ENCODE measurements around the gene TMEM244.
"Not testable (repeated sequence)": the region's sequence is repeated elsewhere in the genome, so short reads cannot be mapped to it uniquely, and the experiment has no call there.

The TMEM244 gene

GRCh38 chr6:129860908-129861665 lies at the start of gene TMEM244:
TMEM244 (minus strand) TSS chr6:129861315; CDS start chr6:129861188, 127 bp downstream.
- no peak for DNase-seq

DNA sequence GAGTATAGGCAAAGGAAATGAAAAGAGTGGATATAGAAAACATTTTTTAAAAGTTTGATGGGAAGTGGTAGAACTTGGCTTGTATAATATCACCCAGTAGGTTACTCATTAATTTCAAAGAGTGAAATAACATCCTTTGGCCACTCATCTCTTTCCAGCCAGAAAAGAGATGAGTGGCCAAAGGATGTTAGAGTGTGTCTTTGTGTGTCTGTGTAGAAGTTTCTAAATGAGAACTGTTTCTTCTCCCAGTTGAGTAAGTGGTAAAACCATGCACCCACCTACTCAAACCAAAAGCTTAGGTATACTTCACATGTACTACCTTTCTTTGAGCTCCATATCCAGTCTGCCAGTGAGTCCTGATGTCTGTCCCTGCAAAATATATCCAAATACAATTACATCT lies 47.7 kb upstream of the TMEM244 start:
- DNase-seq, result no peak

DNA sequence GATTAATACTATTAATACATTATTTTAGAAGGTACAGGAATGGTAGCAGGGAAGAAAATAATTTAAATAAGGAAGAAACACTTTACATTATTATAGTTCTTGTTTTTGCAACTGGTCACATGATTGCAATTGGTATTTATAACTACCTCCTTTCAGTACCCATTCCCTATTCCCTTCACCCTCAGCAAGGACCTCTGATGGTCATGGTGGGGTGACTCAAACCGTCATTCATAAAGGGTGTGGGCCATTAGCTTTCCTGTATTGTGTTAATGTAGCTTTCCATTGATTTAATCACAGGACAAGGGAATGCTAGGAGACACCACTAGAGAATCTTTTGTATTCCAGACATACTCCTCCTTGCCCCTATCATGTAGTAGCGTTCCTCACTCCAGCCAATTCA lies 47.2 kb upstream of the TMEM244 start:
- DNase-seq, result no peak

DNA sequence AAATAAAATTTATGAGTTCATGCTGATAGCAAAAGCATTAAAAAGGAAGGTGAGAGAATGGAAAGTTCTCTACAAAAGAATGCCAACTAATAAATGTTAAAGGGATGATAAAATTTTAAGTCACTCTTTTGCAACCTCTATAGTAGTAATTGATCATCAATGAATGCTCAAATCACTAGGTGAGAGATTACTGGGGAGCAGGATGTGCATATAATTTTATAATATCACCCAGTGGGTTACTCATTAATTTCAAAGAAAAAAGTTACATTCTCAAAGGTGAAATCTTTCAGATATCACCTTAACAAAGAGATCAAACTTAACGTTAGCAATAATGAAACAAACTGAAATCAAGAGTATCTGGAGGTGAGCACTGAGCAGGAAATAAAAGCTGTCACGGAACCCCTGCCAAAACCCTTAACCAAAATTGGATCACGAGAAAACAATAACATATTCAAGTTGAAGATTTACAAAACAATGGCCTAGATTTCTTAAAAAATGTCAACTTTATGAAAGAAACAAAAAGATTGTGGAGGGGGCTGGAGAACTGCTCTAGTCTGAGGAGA lies 45.5 kb upstream of the TMEM244 start:
- no peak for DNase-seq

- no peak for DNase-seq
Measured at GRCh38 chr6:129903082-129903481, 42.0 kb upstream of the TMEM244 start.

- no peak for DNase-seq
Measured at GRCh38 chr6:129902681-129903080, 41.6 kb upstream of the TMEM244 start.

- no peak for DNase-seq
Measured at GRCh38 chr6:129901910-129902309, 40.8 kb upstream of the TMEM244 start.

DNA sequence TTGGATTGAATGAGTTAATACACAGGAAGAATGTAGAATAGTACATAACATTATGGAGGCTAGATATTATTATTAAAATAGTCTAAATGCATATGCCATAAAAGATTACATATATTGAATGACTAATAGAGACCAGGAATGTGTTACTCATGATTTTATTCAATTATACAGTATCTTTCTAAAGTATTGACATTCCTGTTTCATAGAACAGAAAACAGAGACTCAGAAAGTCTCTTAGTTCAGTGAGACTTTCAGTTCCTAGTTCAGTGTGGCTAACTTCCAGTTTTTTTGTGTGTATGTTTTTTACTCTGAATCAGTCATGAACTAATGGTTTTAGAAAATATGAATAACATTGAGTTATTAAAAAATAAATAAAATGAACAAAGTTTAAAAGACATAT lies 34.6 kb upstream of the TMEM244 start:
- no peak for DNase-seq

- no peak for DNase-seq
Measured at GRCh38 chr6:129894921-129895320, 33.8 kb upstream of the TMEM244 start.

- no peak for DNase-seq
Measured at GRCh38 chr6:129893640-129894039, 32.5 kb upstream of the TMEM244 start.

DNA sequence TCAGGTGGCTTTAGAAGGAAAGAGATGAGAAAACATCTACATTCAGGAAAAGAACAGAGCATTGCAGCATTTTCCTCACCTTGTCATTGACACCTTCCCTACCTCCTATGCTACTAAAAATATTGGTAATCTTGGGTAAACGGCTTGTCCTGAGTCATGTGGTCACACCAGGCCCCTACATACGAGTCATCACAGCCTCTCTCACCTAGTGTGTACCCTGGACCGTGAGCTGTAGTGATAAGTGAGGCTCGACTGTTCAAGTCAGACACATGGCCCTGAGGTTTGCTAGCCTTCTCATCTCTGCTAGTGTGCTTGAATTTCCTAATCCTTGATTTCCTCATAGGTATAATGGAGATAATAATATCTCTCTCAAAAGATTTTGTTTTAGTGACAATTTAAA lies 29.6 kb upstream of the TMEM244 start:
- no peak for DNase-seq

GRCh38 chr6:129890164-129890563 lies 29.0 kb upstream of the TMEM244 start:
- DNase-seq, result no peak

DNA sequence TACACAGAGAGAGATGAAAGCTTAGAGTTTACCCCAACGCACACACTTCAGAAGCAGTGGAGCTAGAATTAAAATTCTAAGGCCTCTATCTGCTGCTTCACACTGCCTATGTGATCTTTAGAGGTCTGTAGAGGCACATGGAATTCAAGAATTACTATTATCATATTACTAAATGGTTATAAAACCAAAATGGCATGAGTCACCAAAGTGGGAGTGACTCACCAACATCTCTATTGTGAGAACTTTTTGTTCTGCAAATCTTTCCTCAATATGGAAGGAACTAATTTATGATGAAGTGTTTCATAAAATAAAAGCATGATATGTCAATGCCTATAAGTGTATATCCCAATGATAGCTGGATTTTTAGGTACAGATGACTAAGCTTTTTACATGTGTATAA lies 28.5 kb upstream of the TMEM244 start:
- DNase-seq, result no peak

DNA sequence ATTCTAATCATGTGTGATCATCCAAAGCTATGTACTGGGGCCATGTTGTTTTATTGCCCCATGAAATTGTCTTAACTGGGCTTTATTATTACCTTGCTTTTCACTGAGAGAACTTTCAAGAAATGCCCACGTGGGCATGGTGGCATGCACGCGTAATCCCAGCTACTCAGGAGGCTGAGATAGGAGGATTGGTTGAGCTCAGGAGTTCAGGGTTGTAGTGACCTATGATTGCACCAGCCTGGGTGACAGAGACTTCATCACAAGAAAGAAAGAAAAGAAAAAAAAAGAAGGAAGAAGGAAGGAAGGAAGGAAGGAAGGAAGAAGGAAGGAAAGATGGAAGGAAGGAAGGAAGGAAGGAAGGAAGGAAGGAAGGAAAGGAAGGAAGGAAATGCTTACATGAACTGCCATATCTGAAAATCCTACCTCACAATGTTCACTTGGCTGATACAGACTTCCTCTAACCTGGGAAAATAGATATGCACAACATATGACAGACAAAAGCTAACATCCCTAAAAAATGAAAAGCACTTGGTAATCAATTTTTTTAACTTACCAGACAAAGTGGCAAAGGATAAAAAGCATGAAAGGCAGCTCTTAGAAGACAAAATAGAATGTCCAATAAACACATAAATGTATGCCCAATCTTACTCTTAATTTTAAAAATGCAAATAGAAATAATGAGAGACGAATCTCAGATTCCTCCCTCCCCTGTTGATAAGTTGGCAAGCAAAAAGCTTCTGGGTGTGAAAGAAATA lies 25.5 kb upstream of the TMEM244 start:
- DNase-seq, result no peak

DNA sequence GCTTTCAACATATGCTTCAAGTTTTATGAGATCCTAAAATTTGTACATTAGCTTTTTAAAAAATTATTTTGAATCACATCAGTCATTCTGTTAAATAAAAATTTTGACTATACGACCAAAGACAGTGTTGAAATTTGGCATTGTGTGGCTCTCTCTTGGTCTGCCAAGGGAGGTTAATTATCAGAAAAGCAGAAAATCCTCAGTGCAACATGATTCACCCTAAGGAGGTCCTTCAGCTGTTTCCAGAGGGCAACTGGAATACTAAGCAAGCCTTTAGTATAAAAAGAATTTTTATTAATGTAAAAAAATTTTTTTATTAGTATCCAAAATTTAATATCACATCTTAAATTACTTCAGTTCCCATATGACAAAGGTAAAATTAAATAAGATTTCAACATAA lies 23.1 kb upstream of the TMEM244 start:
- DNase-seq, result no peak

DNA sequence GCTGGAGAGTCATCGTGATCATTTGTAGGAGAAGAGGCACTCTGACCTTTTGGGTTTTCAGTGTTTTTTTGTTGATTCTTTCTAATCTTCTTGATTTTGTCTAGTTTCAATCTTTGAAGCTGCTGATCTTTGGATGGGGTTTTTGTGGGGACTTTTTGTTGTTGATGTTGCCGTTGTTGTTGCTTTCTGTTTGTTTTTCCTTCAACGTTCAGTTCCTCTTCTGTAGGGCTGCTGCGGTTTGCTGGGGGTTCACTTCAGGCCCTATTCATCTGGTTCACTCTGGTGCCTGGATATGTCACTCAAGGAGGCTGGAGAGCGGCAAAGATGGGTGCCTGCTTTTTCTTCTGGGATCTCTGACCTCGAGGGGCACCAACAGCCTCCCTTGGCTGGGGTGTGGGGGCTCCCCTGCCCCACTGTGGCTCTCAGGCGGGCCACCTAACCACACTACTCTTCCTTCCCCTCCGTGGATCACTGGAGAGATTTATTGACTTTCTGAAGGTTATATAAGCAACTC lies 21.5 kb upstream of the TMEM244 start:
- no peak for DNase-seq

DNA sequence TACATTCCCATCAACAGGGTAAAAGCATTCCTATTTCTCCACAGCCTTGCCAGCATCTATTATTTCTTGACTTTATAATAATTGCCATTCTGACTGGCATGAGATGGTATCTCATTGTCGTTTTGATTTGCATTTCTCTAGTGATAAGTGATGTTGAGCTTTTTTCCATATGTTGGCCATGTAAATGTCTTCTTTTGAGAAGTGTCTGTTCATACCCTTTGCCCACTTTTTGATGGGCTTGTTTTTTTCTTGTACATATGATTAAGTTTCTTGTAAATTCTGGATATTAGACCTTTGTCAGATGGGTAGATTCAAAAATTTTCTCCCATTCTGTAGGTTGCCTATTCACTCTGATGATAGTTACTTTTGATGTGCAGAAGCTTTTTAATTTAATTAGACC lies 16.8 kb upstream of the TMEM244 start:
- not testable (repeated sequence) for DNase-seq

DNA sequence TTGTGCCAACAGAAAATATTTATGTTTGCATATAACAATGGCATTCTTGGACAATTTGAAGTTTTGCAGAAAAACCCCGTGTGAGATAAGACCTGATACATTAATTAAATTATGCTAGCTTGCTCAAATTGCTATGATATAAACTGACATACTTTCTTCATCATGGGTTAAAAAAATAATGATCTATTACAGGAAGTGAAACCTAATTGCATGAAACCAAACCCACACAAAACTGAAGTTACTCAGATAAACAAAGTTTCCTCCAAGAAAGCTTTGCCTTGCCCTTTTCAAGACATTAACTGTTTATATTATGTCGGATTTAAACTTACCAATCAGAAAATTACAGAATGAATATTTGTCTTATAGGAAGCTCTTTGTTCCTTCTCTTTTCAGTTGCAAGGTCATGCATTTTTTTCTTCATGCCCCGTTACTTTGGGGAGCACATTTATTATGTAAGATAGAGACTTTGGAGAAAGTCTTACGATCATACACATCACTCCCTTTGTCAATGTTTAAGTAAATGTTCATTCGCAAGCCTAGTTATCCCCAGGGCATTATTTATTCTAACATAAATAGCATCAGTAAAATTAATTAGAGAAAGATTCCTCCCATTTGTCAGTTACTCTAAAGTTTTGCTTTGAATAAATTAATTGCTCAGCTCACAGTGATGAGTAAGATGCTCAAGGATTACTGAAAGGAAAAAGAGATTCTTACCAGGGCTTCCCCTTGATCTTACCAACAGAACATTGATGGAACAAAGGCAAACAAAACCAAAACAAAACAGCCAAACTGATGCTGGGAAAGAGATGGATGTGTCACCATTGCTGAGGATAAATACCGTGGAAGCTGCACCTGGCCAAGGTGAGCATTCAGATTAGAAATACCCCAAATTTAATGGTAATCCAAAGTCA lies 14.8 kb upstream of the TMEM244 start:
- no peak for DNase-seq

DNA sequence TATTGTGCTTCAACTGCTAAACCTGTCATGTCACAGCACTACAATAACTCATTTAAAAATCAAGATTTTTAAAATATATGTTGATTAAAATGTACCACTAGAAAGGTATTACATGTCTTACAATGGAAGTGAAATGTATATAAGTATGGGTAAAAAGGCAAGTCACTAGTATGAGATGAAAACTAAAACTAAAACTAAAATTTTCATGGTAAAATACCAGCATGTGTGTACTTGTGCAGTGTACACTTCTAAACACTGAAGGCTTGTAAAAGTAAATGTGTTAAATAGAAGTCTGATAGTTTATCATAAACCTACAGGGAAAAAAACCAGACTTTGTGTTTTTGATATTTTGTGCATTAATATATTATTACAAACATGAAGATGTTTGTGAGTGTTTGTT lies 13.7 kb upstream of the TMEM244 start:
- no peak for DNase-seq

GRCh38 chr6:129872586-129872985 lies 11.5 kb upstream of the TMEM244 start:
- DNase-seq, result no peak

GRCh38 chr6:129871221-129871620 lies 10.1 kb upstream of the TMEM244 start:
- no peak for DNase-seq

GRCh38 chr6:129867403-129867802 lies 6.3 kb upstream of the TMEM244 start:
- DNase-seq, result no peak

DNA sequence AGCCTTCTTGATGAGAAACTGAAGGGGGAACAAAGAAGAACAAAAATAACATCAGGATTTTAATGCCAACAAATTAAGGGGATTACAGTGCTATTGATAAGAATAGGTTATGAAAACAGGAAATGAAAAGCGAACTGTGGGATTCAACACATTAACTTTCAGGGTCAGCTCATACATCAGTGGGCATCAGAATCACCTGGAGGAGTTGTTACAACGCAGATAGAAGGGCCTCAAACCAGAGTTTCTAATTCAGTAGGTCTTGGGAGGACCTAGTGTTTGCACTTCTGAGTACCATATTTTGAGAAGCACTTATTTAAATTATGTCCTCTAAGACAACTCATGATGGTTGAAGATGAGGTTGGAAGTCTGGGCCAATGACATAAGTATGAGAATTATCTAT lies 5.6 kb upstream of the TMEM244 start:
- DNase-seq, result no peak
